OCI-LY3 (cell line): Measurements from ENCODE around the gene ZNF689.

Experiments
- H2AFZ ChIP-seq: fragments of 200-600, 300-600 bp; shearing (Covaris generic); 2 replicates; pipeline ENCODE4 v1.6.0; 2014; ENCODE audit warnings: antibody characterized with exemption, low read depth, low read length
- H3K27ac ChIP-seq: fragments of 200-600, 300-600 bp; sonication (generic); 2 replicates; pipeline ENCODE4 v1.5.1; 2014; ENCODE audit warnings: mild to moderate bottlenecking, low read length, moderate library complexity, mixed read lengths
- H3K27me3 ChIP-seq: fragments of 200-600, 300-600 bp; sonication (generic); 2 replicates; pipeline ENCODE4 v1.6.1; 2014; ENCODE audit warnings: low read depth, low read length, mixed read lengths
- H3K36me3 ChIP-seq: fragments of 200-600, 300-600 bp; sonication (generic); replicated peaks from 2 replicates; pipeline ENCODE3; 2014; ENCODE audit warnings: low read depth, low read length, mixed read lengths
- H3K4me1 ChIP-seq: fragments of 300-600, 200-600 bp; sonication (generic); 2 replicates; pipeline ENCODE4 v1.6.1; 2014; ENCODE audit warnings: low read length, mixed read lengths
- H3K4me2 ChIP-seq: fragments of 200-600, 300-600 bp; sonication (generic); 2 replicates; pipeline ENCODE4 v1.6.1; 2014; ENCODE audit warnings: low read length, mixed read lengths
- H3K4me3 ChIP-seq: fragments of 300-600, 200-600 bp; sonication (generic); 2 replicates; pipeline ENCODE4 v1.5.1; 2014; ENCODE audit warnings: antibody characterized with exemption, mild to moderate bottlenecking, low read length, moderate library complexity
- H3K79me2 ChIP-seq: fragments of 300-600, 200-600 bp; shearing (Covaris generic); 2 replicates; pipeline ENCODE4 v1.6.1; 2014; ENCODE audit warnings: mild to moderate bottlenecking, low read length, mixed read lengths
- H3K9ac ChIP-seq: fragments of 300-600, 200-600 bp; shearing (Covaris generic); 2 replicates; pipeline ENCODE4 v1.6.0; 2014; ENCODE audit warnings: mild to moderate bottlenecking, low read length, moderate library complexity
- H3K9me3 ChIP-seq: fragments of 200-600, 300-600 bp; shearing (Covaris generic); 2 replicates; pipeline ENCODE4 v1.6.1; 2014; ENCODE audit warnings: low read length, mixed read lengths; ENCODE audit not compliant: insufficient read depth
- H4K20me1 ChIP-seq: fragments of 200-600, 300-600 bp; sonication (generic); 2 replicates; pipeline ENCODE4 v1.6.1; 2016; ENCODE audit warnings: low read length, mixed read lengths; ENCODE audit not compliant: insufficient read depth
- EZH2phosphoT487 ChIP-seq: fragments of 200-600 bp; shearing (Covaris generic); IDR thresholded peaks from 2 replicates; pipeline ENCODE4 v1.6.1; 2018; ENCODE audit warnings: antibody characterized with exemption, mixed run types, low read depth
- TF ChIP-seq, protein P1 (sequence below): fragments of 200-600, 300-600 bp; sonication (generic); IDR thresholded peaks from 2 replicates; pipeline ENCODE4 v1.5.1; 2014; ENCODE audit warnings: antibody characterized with exemption, low read length, low read depth

ZNF689 gene

DNA sequence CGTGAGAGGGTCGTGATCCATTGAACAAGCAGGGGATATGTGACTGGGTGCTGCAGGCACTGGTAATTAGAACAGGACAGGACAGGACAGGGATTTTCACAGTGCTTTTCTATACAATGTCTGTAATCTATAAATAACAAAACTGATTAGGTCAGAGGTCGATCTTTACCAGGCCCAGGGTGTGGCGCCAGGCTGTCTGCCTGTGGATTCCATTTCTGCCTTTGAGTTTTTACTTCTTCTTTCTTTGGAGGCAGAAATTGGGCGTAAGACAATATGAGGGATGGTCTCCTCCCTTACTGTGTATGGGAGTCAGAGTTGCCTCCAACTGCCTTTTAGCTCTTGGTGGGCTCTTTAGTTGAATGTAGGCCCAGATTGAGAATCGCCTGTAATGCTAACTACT lies 50.5 kb downstream of the ZNF689 start:
- Histone ChIP-seq H3K9me3 (no peaks in the 10 kb centered on the region), H3K27ac (peak overlapping the region; percentile 45; the same call in 1 of the 2 replicates), H3K27me3 (no peaks in the 10 kb centered on the region), H2AFZ (peak overlapping the region; percentile 89; the same call in 1 of the 2 replicates), H3K4me2 (peak overlapping the region; percentile 17; the same call in 1 of the 2 replicates), H4K20me1 (no peaks in the 10 kb centered on the region), H3K4me1 (peaks cover 20% of the 10 kb centered on the region), H3K9ac (0 out of 2 replicates have a peak overlapping the region, but pooled peaks have one; percentile 19), H3K79me2 (peaks cover 18% of the 10 kb centered on the region), H3K36me3 (peaks cover 9% of the 10 kb centered on the region), H3K4me3 (no peak overlapping the region)
- TF ChIP-seq EZH2phosphoT487 = no peak
- TF ChIP-seq, protein P1, sequence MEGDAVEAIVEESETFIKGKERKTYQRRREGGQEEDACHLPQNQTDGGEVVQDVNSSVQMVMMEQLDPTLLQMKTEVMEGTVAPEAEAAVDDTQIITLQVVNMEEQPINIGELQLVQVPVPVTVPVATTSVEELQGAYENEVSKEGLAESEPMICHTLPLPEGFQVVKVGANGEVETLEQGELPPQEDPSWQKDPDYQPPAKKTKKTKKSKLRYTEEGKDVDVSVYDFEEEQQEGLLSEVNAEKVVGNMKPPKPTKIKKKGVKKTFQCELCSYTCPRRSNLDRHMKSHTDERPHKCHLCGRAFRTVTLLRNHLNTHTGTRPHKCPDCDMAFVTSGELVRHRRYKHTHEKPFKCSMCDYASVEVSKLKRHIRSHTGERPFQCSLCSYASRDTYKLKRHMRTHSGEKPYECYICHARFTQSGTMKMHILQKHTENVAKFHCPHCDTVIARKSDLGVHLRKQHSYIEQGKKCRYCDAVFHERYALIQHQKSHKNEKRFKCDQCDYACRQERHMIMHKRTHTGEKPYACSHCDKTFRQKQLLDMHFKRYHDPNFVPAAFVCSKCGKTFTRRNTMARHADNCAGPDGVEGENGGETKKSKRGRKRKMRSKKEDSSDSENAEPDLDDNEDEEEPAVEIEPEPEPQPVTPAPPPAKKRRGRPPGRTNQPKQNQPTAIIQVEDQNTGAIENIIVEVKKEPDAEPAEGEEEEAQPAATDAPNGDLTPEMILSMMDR = no peak

DNA sequence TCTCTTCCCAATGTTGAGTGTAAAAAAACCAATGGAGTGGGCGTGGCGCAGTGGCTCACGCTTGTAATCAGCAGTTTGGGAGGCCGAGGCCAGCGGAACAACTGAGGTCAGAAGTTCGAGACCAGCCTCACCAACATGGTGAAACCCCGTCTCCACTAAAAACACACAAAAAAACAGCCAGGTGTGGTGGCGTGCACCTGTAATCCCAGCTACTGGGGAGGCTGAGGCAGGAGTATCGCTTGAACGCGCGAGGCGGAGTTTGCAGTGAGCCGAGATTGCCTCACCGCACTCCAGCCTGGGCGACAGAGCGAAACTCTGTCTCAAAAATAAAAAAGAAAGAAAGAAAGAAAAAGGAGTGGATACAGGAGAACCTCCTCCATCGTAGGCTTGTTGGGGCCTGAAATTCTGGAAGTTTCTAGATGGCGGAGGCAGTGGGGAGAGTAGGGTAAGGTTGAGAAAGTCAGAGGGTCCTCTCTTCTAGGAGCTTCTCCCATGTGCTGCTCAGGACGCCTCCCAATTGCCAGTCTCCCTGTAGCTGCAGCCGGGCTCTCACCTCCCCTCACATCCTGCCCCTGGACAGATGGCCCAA lies 51.3 kb downstream of the ZNF689 start:
- Histone ChIP-seq H3K4me1 (peaks cover 20% of the 10 kb centered on the region), H3K4me3 (peak overlapping the region; percentile 86), H3K9me3 (no peaks in the 10 kb centered on the region), H3K79me2 (peaks cover 18% of the 10 kb centered on the region), H3K9ac (peak overlapping the region; percentile 54), H2AFZ (peak overlapping the region; percentile 34; the same call in 1 of the 2 replicates), H3K4me2 (peak overlapping the region; percentile 73), H4K20me1 (no peaks in the 10 kb centered on the region), H3K36me3 (peaks cover 9% of the 10 kb centered on the region), H3K27me3 (no peaks in the 10 kb centered on the region), H3K27ac (peak overlapping the region; percentile 58)
- TF ChIP-seq, protein P1 = no peak
- TF ChIP-seq EZH2phosphoT487 = no peak

DNA sequence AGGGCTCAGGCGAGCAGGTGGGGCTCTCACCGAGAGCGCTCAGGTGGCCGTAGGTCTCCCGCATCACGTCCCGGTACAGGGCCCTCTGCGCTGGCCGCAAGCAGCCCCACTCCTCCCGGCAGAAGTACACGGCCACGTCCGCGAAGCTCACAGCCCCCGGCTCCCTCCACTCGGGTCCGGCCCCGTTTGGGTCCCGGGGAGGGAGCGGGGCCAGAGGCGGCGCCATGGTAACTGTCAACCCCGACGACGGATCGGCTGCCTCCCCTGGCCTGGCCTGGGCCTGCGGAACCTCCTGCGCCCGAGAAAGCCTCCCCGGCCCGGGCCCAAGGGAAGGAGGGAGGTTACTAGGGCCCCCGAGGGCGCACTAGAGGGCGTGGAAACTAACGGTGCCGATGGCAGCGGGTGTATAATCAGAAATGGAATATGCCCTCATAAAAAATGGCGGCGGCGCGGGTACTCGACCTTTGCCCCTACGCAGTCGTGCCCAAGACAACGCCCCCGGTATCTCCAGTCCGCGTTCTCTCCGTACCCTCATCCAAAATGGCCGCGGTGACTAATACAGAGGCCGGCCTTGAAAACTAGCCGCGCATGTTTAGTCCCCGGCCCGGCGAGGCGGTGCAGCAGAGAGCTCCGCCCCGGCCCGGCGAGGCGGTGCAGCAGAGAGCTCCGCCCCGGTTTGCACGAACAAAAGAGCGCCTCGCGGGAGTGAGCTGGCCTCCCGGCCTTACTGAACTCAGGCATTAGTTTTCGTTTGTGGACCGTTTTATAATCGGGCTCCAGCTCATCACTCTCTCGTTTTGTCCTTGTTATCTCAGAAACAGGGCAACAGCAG lies 52.0 kb downstream of the ZNF689 start, which contains the start of gene ZNF764:
Gene ZNF764 (minus strand): TSS at position 418 of the 832 bp plus-strand sequence. CDS start 192 bp downstream, at position 226.
- peak within 1 kb of the TSS; percentile 54; the same call in 1 of the 2 replicates for H2AFZ ChIP-seq
- TF ChIP-seq, protein P1 = peak; percentile 15; the same call in 1 of the 2 replicates
- no peak for TF ChIP-seq EZH2phosphoT487
- H3K79me2 ChIP-seq = peaks cover 18% of the 10 kb centered on the region
- no peaks in the 10 kb centered on the region for H3K9me3 ChIP-seq
- peak within 1 kb of the TSS; percentile 80 for H3K9ac ChIP-seq
- peaks cover 11% of the 10 kb centered on the region for H3K36me3 ChIP-seq
- peak within 1 kb of the TSS; percentile 86 for H3K4me3 ChIP-seq
- H3K27me3 ChIP-seq = no peaks in the 10 kb centered on the region
- H4K20me1 ChIP-seq = no peaks in the 10 kb centered on the region
- peak within 1 kb of the TSS; percentile 99 for H3K4me2 ChIP-seq
- H3K4me1 ChIP-seq = peaks cover 20% of the 10 kb centered on the region
- peak within 1 kb of the TSS; percentile 76 for H3K27ac ChIP-seq

DNA sequence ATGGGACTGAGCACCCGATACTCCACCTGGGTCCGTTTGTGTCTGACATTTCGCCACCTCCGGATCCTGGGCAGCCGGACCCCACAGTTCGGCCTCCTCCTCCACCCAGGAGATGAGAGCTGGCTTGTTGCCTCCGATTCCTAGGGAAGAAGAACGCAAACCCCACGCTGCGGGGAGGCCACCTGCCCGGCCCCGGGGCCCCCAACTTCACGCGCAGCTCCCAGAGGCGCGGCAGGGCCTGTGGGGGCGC lies 52.6 kb downstream of the ZNF689 start:
- H3K4me3 ChIP-seq = peak overlapping the region; percentile 86
- TF ChIP-seq, protein P1 = no peak
- TF ChIP-seq EZH2phosphoT487 = no peak
- peaks cover 18% of the 10 kb centered on the region for H3K79me2 ChIP-seq
- H3K27me3 ChIP-seq = no peaks in the 10 kb centered on the region
- no peaks in the 10 kb centered on the region for H3K9me3 ChIP-seq
- H3K36me3 ChIP-seq = peaks cover 15% of the 10 kb centered on the region
- H4K20me1 ChIP-seq = no peaks in the 10 kb centered on the region
- peak overlapping the region; percentile 99 for H3K4me2 ChIP-seq
- H3K4me1 ChIP-seq = peaks cover 20% of the 10 kb centered on the region
- peak overlapping the region; percentile 54; the same call in 1 of the 2 replicates for H2AFZ ChIP-seq
- H3K27ac ChIP-seq = peak overlapping the region; percentile 76
- peak overlapping the region; percentile 80 for H3K9ac ChIP-seq
